Panc1 (cell line): ENCODE results near the gene MORN1. TPM values are rescaled to one million over a fixed set of nuclear protein-coding genes. Genes with fewer than 3 reads are reported as not detected.
A peak's percentile ranks its signal among the peaks of the same experiment; 100 is the strongest.

Source experiments
- ATAC-seq: fragments of 200-7000 bp; cut with Tn5 transposase; 2 replicates; pipeline ENCODE4 v1.9.1; 2020; ENCODE audit warnings: mild to moderate bottlenecking, moderate library complexity
- BruUV-seq: library from RNA; stranded (reverse); fragments of 400-500 nt; replicated peaks from 2 replicates; lab custom pipeline; 2021; lab: Mats Ljungman, UMichigan
- CTCF ChIA-PET: fragments of 300-600 bp; sonication (Branson Sonifier 250); formaldehyde crosslinking; loops from one replicate; lab custom pipeline; 2022; ENCODE audit warnings: antibody characterized with exemption; lab: Charles Lee
- POLR2A ChIA-PET: fragments of 300-600 bp; sonication (Branson Sonifier 250); formaldehyde crosslinking; loops from one replicate; lab custom pipeline; 2022; ENCODE audit warnings: antibody characterized with exemption; lab: Charles Lee
- DNase-seq: peaks from one replicate; pipeline ENCODE4 v3.0.0-alpha.2; 2010; ENCODE audit warnings: low read depth, low spot score
- H3K27ac ChIP-seq: 2 replicates; pipeline ENCODE4 v1.5.1; 2011; ENCODE audit warnings: mild to moderate bottlenecking, low read length, inconsistent platforms
- H3K27me3 ChIP-seq: fragments of 200-500 bp; sonication (Bioruptor generic); 2 replicates; pipeline ENCODE4 v1.6.0; 2014; ENCODE audit warnings: low read length, inconsistent platforms; ENCODE audit not compliant: control insufficient read depth, insufficient read depth
- H3K36me3 ChIP-seq: fragments of 200-500 bp; sonication (Bioruptor generic); 2 replicates; pipeline ENCODE4 v1.5.1; 2014; ENCODE audit warnings: inconsistent platforms, mild to moderate bottlenecking, low read length, moderate library complexity; ENCODE audit not compliant: control insufficient read depth, insufficient read depth
- H3K4me1 ChIP-seq: 2 replicates; pipeline ENCODE4 v1.5.1; 2011; ENCODE audit warnings: inconsistent platforms, mild to moderate bottlenecking, low read length, moderate library complexity; ENCODE audit not compliant: control insufficient read depth, insufficient read depth
- H3K4me3 ChIP-seq, 2 experiments: 2 replicates each; pipeline ENCODE4 v1.5.1; 2011 to 2012; ENCODE audit warnings: low read depth in 2 of 2, low read length in 2 of 2, mild to moderate bottlenecking in 2 of 2, inconsistent platforms in 1 of 2, moderate library complexity in 1 of 2
- H3K9me3 ChIP-seq: fragments of 200-500 bp; sonication (Bioruptor generic); 2 replicates; pipeline ENCODE4 v1.5.1; 2014; ENCODE audit warnings: low read depth, mild to moderate bottlenecking, inconsistent platforms, low read length, moderate library complexity; ENCODE audit not compliant: control insufficient read depth, insufficient read depth
- CTCF ChIP-seq: fragments of 450-650 bp; IDR thresholded peaks from 2 replicates; pipeline ENCODE4 v1.5.1; 2017; ENCODE audit warnings: mild to moderate bottlenecking
- POLR2AphosphoS5 ChIP-seq: IDR thresholded peaks from 2 replicates; pipeline ENCODE4 v1.6.1; 2012; ENCODE audit warnings: mild to moderate bottlenecking, low read depth, low read length, moderate library complexity
- SIN3A ChIP-seq: IDR thresholded peaks from 2 replicates; pipeline ENCODE4 v1.6.1; 2012; ENCODE audit warnings: low read depth, mild to moderate bottlenecking, low read length, moderate library complexity, borderline replicate concordance; ENCODE audit not compliant: insufficient read depth
- TCF7L2 ChIP-seq: IDR thresholded peaks from 2 replicates; pipeline ENCODE4 v1.6.1; 2011; ENCODE audit warnings: mild to moderate bottlenecking, low read depth, low read length, inconsistent platforms
- in situ Hi-C: cut with HindIII; loops from 2 replicates; pipeline ENCODE4 v1.10.0; 2016; ENCODE audit warnings: low sequenced_read_pairs, low pct_unique_long_range_greater_than_20kb
- intact Hi-C: fragments of 100-400 bp; cut with micrococcal nuclease; formaldehyde crosslinking; loops from one replicate; pipeline ENCODE4 v1.10.0; 2022; ENCODE audit not compliant: unreplicated experiment
- total RNA-seq: library from RNA; stranded (reverse); gene quantifications from one replicate; pipeline ENCODE4 v1.2.1, GENCODE V29; 2021; ENCODE audit not compliant: unreplicated experiment
- TF ChIP-seq, protein P1 (sequence below), 2 experiments: IDR thresholded peaks; 2 replicates each; pipeline ENCODE4 v1.6.1; 2011 to 2012; ENCODE audit warnings: low read depth in 2 of 2, control low read depth in 1 of 2, low read length in 1 of 2, mild to moderate bottlenecking in 1 of 2, moderate library complexity in 1 of 2; ENCODE audit not compliant: insufficient read depth in 1 of 2

The MORN1 gene
- total RNA-seq, 1 experiment from 2014 or later = 21.3 TPM

DNA sequence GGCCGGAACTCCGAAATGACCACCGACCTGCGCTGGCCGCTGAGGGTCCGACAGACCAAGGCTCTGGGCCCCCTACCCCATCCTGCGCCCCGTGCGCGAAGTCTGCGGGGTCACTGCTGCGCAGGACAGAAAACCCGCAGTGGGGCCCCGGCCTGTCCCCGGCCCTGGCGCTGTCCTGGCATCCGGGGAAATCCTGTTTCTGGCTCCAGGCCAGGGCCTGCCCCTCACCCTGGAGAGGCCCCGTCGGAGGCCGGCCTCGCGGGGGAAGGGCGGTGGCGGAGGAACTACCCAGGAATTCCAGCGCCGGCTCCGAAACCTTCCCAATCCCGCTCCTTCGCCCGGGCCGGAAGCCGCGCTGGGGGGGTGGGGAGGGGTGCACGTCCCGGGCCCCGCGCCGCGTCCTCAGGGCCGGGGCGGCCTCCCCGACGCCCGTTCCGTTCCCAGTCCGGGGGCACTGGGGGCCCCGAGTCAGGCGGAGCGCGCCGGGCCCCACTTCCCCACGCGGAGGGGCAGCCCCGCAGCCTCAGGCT is 77.0 kb downstream of the MORN1 start:
- H3K4me1 ChIP-seq = peaks cover 64% of the 10 kb centered on the region
- BruUV-seq = TSS peak; percentile 81
- in situ Hi-C loops = no loop called here
- no peaks in the 10 kb centered on the region for H3K27me3 ChIP-seq
- ATAC-seq (peak; percentile 47), DNase-seq (no peak)
- H3K27ac ChIP-seq = peak overlapping the region; percentile 88
- intact Hi-C loops = loop anchor here (5.0 to 10.0 kb wide), 2 partner anchors 82 to 120 kb away; partner anchors contain the start of gene FAAP20
- peak overlapping the region; percentile 42 to 50 for H3K4me3 ChIP-seq
- no peaks in the 10 kb centered on the region for H3K9me3 ChIP-seq
- peak; percentile 52 for TF ChIP-seq POLR2AphosphoS5
- TF ChIP-seq TCF7L2 = no peak
- H3K36me3 ChIP-seq = no peaks in the 10 kb centered on the region
- ChIA-PET CTCF (interaction anchor here (1.0 kb wide), 1 partner anchor 117 kb away, joined by 3 read pairs; no protein-coding TSS in a partner anchor), POLR2A (no interaction called here)

GRCh38 chr1:2313651-2314261 is 77.6 kb downstream of the MORN1 start:
- no TSS peak for BruUV-seq
- peak overlapping the region; percentile 42 to 50 for H3K4me3 ChIP-seq
- H3K9me3 ChIP-seq = no peaks in the 10 kb centered on the region
- in situ Hi-C loops (no loop called here), intact Hi-C loops (loop anchor here (5.0 to 10.0 kb wide), 2 partner anchors 81 to 119 kb away; partner anchors contain the start of gene FAAP20)
- no peaks in the 10 kb centered on the region for H3K36me3 ChIP-seq
- POLR2A ChIA-PET = no interaction called here
- DNase-seq (no peak), ATAC-seq (peak; percentile 1)
- H3K27ac ChIP-seq = peak overlapping the region; percentile 88
- no peaks in the 10 kb centered on the region for H3K27me3 ChIP-seq
- H3K4me1 ChIP-seq = peaks cover 64% of the 10 kb centered on the region
- CTCF ChIA-PET = no interaction called here
- no peak for TF ChIP-seq TCF7L2
- TF ChIP-seq CTCF = no peak
- no peak for TF ChIP-seq POLR2AphosphoS5
- TF ChIP-seq, protein P1, sequence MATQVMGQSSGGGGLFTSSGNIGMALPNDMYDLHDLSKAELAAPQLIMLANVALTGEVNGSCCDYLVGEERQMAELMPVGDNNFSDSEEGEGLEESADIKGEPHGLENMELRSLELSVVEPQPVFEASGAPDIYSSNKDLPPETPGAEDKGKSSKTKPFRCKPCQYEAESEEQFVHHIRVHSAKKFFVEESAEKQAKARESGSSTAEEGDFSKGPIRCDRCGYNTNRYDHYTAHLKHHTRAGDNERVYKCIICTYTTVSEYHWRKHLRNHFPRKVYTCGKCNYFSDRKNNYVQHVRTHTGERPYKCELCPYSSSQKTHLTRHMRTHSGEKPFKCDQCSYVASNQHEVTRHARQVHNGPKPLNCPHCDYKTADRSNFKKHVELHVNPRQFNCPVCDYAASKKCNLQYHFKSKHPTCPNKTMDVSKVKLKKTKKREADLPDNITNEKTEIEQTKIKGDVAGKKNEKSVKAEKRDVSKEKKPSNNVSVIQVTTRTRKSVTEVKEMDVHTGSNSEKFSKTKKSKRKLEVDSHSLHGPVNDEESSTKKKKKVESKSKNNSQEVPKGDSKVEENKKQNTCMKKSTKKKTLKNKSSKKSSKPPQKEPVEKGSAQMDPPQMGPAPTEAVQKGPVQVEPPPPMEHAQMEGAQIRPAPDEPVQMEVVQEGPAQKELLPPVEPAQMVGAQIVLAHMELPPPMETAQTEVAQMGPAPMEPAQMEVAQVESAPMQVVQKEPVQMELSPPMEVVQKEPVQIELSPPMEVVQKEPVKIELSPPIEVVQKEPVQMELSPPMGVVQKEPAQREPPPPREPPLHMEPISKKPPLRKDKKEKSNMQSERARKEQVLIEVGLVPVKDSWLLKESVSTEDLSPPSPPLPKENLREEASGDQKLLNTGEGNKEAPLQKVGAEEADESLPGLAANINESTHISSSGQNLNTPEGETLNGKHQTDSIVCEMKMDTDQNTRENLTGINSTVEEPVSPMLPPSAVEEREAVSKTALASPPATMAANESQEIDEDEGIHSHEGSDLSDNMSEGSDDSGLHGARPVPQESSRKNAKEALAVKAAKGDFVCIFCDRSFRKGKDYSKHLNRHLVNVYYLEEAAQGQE (IDR thresholded peaks at IDR 0.05; ENCODE audit: insufficient read depth in 1 of 2, low read depth in 2 of 2, low read length in 1 of 2) = no peak
- no peak for TF ChIP-seq SIN3A
